ENCODE data around the gene GVQW3.
A peak's percentile ranks its signal among the peaks of the same experiment; 100 is the strongest.
"Not testable (repeated sequence)": the region's sequence is repeated elsewhere in the genome, so short reads cannot be mapped to it uniquely, and the experiment has no call there.

GVQW3 gene

GRCh38 chr11:76401484-76401883 lies 20.4 kb downstream of the GVQW3 start:
- not testable (repeated sequence) for ATAC-seq, H3K4me3 Mint-ChIP-seq, H3K36me3 Mint-ChIP-seq, H3K27me3 Mint-ChIP-seq, H3K9me3 Mint-ChIP-seq, H3K4me1 Mint-ChIP-seq, H3K27ac Mint-ChIP-seq

GRCh38 chr11:76406359-76406758 lies 25.2 kb downstream of the GVQW3 start:
- no peak for ATAC-seq
- no peak overlapping the region for H3K27ac Mint-ChIP-seq
- H3K9me3 Mint-ChIP-seq = no peaks in the 10 kb centered on the region
- H3K4me3 Mint-ChIP-seq = no peak overlapping the region
- H3K36me3 Mint-ChIP-seq = no peaks in the 10 kb centered on the region
- H3K4me1 Mint-ChIP-seq = no peaks in the 10 kb centered on the region
- H3K27me3 Mint-ChIP-seq = no peaks in the 10 kb centered on the region

- no peaks in the 10 kb centered on the region for H3K4me1 Mint-ChIP-seq
- no peak overlapping the region for H3K4me3 Mint-ChIP-seq
- no peak overlapping the region for H3K27ac Mint-ChIP-seq
- no peaks in the 10 kb centered on the region for H3K9me3 Mint-ChIP-seq
- no peak for ATAC-seq
- no peaks in the 10 kb centered on the region for H3K36me3 Mint-ChIP-seq
- H3K27me3 Mint-ChIP-seq = no peaks in the 10 kb centered on the region
Observed at GRCh38 chr11:76408171-76408965, 27.2 kb downstream of the GVQW3 start.

GRCh38 chr11:76410851-76411357 lies 29.8 kb downstream of the GVQW3 start:
- ATAC-seq = no peak
- Mint-ChIP-seq H3K36me3 (no peaks in the 10 kb centered on the region), H3K4me3 (no peak overlapping the region), H3K27ac (no peak overlapping the region), H3K4me1 (no peaks in the 10 kb centered on the region), H3K9me3 (no peaks in the 10 kb centered on the region), H3K27me3 (no peaks in the 10 kb centered on the region)

DNA sequence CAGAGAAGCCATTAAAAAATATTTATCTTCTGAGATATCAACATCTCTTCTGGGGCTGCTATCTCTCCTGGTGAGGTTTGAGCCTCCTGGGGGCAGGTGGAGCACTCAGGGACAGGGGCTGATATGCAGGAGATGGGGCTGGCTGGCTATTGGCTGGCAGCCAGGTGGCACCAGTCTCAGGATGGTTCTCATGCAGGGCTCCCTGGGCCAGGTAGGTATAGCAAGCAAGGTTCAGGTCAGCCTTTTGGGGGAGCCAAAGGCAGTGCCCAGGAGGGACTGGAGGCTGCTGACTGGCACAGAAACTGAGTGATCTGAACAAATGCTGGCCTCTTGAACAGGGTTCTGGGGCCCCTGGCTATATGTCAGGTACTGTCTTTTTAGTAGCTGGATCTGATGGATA lies 34.0 kb downstream of the GVQW3 start:
- no peaks in the 10 kb centered on the region for H3K36me3 Mint-ChIP-seq
- H3K4me1 Mint-ChIP-seq = no peaks in the 10 kb centered on the region
- H3K27me3 Mint-ChIP-seq = no peaks in the 10 kb centered on the region
- no peak overlapping the region for H3K4me3 Mint-ChIP-seq
- no peak overlapping the region for H3K27ac Mint-ChIP-seq
- no peak for ATAC-seq
- no peaks in the 10 kb centered on the region for H3K9me3 Mint-ChIP-seq

GRCh38 chr11:76419896-76420295 lies 38.8 kb downstream of the GVQW3 start:
- Mint-ChIP-seq H3K4me3 (no peak overlapping the region), H3K4me1 (peaks cover 9% of the 10 kb centered on the region), H3K9me3 (no peaks in the 10 kb centered on the region), H3K27me3 (no peaks in the 10 kb centered on the region), H3K36me3 (no peaks in the 10 kb centered on the region), H3K27ac (no peak overlapping the region)
- ATAC-seq = no peak

GRCh38 chr11:76424379-76424778 lies 43.3 kb downstream of the GVQW3 start:
- H3K4me3 Mint-ChIP-seq = no peak overlapping the region
- no peak overlapping the region for H3K27ac Mint-ChIP-seq
- peak; percentile 82 for ATAC-seq
- peaks cover 9% of the 10 kb centered on the region for H3K27me3 Mint-ChIP-seq
- peaks cover 10% of the 10 kb centered on the region for H3K4me1 Mint-ChIP-seq
- no peaks in the 10 kb centered on the region for H3K36me3 Mint-ChIP-seq
- H3K9me3 Mint-ChIP-seq = no peaks in the 10 kb centered on the region

DNA sequence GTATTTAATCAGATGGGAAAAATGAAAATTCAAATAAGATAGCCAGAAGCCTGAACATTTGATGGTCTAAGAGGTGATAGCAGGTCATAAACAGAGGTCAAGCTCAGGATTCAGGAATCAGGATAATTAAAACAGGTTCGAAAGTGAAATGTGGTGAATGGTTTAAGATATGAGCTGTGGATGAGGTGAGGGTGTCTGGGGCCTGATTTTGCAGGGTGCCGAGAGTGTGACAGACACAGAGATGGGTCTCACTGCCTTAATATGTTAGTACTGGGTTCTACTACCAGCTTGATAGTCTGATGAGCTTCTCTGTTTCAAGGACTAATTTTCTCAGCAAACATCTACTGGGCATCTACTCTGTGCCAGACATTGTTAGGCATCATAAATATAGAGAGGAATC lies 43.8 kb downstream of the GVQW3 start:
- peaks cover 9% of the 10 kb centered on the region for H3K27me3 Mint-ChIP-seq
- H3K36me3 Mint-ChIP-seq = no peaks in the 10 kb centered on the region
- no peak overlapping the region for H3K4me3 Mint-ChIP-seq
- H3K9me3 Mint-ChIP-seq = no peaks in the 10 kb centered on the region
- no peak overlapping the region for H3K27ac Mint-ChIP-seq
- peaks cover 10% of the 10 kb centered on the region for H3K4me1 Mint-ChIP-seq
- no peak for ATAC-seq

GRCh38 chr11:76426660-76427059 lies 45.5 kb downstream of the GVQW3 start:
- Mint-ChIP-seq H3K27ac (no peak overlapping the region), H3K36me3 (no peaks in the 10 kb centered on the region), H3K4me1 (peaks cover 10% of the 10 kb centered on the region), H3K4me3 (no peak overlapping the region), H3K9me3 (no peaks in the 10 kb centered on the region), H3K27me3 (peaks cover 9% of the 10 kb centered on the region)
- no peak for ATAC-seq

- no peak overlapping the region for H3K4me3 Mint-ChIP-seq
- no peaks in the 10 kb centered on the region for H3K27me3 Mint-ChIP-seq
- H3K9me3 Mint-ChIP-seq = no peaks in the 10 kb centered on the region
- no peaks in the 10 kb centered on the region for H3K4me1 Mint-ChIP-seq
- H3K27ac Mint-ChIP-seq = no peak overlapping the region
- H3K36me3 Mint-ChIP-seq = peaks cover 7% of the 10 kb centered on the region
- no peak for ATAC-seq
Observed at GRCh38 chr11:76436020-76436419, 54.9 kb downstream of the GVQW3 start.

DNA sequence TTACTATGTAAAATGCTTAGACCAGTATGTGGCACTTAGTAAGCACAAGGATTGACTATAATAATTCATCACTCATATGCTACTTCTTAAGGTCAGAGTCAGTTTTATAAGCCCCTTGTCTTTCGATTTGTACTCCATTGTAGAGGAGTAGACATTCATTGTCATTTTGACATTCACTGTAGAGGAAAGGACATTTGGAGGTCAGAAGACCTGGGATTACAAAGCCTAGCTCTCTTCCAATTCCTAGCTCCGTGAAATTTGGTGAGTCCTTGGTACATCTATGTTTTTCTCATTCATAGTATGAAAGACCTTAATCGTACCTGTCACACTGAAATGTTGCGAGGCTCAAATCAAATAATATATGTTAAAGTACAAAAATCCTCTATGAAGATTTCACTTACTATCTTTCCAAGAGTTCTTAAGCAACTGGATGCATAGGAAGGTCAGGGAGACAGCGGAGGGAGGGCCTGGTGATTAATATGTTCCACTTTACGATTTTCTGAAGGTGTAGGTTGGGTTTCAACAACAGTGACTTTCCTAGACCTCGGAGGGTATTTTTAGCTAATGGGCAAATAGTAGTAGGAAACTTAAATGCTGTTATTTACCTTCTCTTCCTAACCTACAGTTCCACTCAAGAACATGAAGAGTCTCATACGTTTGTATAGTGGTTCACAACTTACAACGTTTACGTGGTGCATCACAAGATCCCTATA lies 62.3 kb downstream of the GVQW3 start:
- Mint-ChIP-seq H3K36me3 (no peaks in the 10 kb centered on the region), H3K4me3 (peak overlapping the region; percentile 95), H3K4me1 (peaks cover 39% of the 10 kb centered on the region)

GRCh38 chr11:76444065-76444383 lies 62.9 kb downstream of the GVQW3 start:
- H3K36me3 Mint-ChIP-seq = peaks cover 5% of the 10 kb centered on the region
- no peak for ATAC-seq
- no peaks in the 10 kb centered on the region for H3K27me3 Mint-ChIP-seq
- H3K27ac Mint-ChIP-seq = peak overlapping the region; percentile 90
- no peaks in the 10 kb centered on the region for H3K9me3 Mint-ChIP-seq
- peak overlapping the region; percentile 95 for H3K4me3 Mint-ChIP-seq
- peaks cover 43% of the 10 kb centered on the region for H3K4me1 Mint-ChIP-seq

More for the DNA sequence above, 62.3 kb downstream of the GVQW3 start:
- no peak for ATAC-seq
- Mint-ChIP-seq H3K9me3 (no peaks in the 10 kb centered on the region), H3K27ac (peak overlapping the region; percentile 90), H3K27me3 (no peaks in the 10 kb centered on the region)

DNA sequence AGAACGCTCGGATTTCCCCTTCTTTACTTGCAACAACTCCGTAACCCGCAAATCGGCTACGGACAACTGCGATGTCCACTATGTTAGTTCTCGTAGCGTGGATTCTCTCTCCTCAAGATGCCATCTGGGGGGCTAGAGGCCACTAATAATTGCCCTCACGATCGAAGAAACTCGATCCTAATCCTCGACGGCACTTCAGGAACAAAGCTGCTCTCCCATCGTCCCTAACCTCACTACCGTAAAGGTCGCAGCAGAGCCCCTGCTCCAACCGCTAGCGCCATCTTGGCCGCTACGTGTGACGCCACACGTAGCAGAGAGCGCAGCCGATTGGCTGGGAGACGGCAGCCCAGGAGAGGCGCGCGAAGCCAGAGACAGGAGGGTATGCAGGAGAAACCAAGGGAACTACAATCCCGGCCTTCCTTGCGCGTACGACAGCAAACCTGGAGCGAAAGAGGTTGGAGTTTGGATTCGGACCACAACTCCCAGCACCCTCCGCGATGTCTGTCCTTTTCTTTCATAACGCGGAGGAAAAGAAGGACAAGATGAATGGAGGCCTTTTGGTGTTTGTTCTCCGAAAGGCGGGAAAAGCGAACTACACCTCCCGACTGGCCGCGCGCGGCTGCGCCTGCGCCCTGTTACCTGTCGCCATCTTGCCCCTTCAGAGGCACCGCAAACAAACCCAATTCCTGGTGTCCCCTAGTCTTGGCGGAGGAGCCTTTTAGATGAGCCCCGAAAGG lies 63.4 kb downstream of the GVQW3 start, which contains the start of gene EMSY:
EMSY (plus strand) TSS at position 635 of the 737 bp plus-strand sequence. CDS start 1,921 bp downstream, outside the sequence.
- peak; percentile 99 for ATAC-seq
- H3K36me3 Mint-ChIP-seq = peaks cover 10% of the 10 kb centered on the region
- peak within 1 kb of the TSS; percentile 90 for H3K27ac Mint-ChIP-seq
- H3K9me3 Mint-ChIP-seq = no peaks in the 10 kb centered on the region
- peaks cover 45% of the 10 kb centered on the region for H3K4me1 Mint-ChIP-seq
- peak within 1 kb of the TSS; percentile 95 for H3K4me3 Mint-ChIP-seq
- no peaks in the 10 kb centered on the region for H3K27me3 Mint-ChIP-seq

DNA sequence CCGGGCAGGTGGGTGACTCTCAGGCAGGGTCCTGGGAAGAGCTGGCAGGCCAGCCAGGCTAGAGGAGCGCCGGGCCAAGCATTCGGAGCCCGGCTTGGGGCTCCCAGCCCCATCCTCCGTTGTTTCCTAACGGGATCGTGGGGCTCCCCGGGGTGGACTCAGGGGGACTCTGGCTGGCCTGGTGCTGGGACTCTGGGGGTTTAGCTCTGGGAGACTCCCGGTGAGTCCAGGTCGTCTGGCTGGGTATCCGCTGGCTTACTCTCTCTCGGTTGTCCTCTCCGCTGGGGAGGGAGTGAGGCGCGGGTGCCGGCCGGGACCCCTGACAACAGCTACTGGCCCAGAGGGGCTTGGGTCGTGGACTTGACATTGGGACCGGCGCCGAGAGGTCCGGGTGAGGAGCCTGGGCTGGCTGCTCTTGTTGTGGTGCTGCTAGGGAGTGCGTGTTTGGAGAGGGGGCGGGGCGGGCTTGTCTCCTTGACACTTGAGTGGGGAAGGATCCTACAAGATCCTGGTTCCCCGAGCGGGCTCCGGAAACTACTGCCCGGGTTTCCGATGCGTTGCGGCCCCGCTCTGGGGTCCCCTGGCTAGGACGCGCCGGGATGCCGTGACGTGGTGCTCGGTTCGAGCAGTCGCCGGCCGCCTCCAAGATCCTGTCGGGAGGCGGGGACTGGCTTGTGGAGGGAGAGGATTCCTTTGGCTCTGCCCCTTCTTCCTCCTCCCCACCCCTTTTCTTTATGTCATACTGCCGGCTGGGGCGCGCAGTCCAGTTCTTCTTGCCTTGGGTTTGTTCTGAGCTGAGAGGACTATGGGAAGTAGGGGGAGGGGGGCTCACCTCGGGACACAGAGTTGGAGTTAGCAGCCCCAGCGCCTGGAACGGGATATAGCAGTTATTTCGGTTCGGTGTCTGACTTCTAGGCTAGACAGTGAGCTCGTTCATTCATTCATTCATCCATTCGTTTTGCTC lies 64.3 kb downstream of the GVQW3 start:
- Mint-ChIP-seq H3K27ac (peak overlapping the region; percentile 90), H3K9me3 (no peaks in the 10 kb centered on the region), H3K27me3 (no peaks in the 10 kb centered on the region), H3K4me3 (peak overlapping the region; percentile 95), H3K4me1 (peaks cover 45% of the 10 kb centered on the region), H3K36me3 (peaks cover 19% of the 10 kb centered on the region)
- peak; percentile 37 for ATAC-seq

All from stimulated activated memory B cell treated with anti-CD40 and anti-IgM and Interleukin-4, amounts not matched to agents 10 μg/mL and 1 μg/mL and 100 μg/mL, for 72 hours (primary cell).